Pancreas (tissue), 10 donors: ENCODE results near the gene SSR1. TPM values are rescaled to one million over a fixed set of nuclear protein-coding genes. Genes with fewer than 3 reads are reported as not detected.

Experiments
- ATAC-seq, 4 donors: fragments of 200-7000 bp; cut with Tn5 transposase; one replicate each; pipeline versions ENCODE4 v1.8.0 to v1.9.1; 2020; ENCODE audit warnings: mild to moderate bottlenecking in 4 of 4, moderate library complexity in 4 of 4
- DNase-seq, 6 donors: peaks; one replicate each; pipeline ENCODE4 v3.0.0-alpha.2; 2020
- FAIRE-seq: peaks from 2 replicates; lab custom pipeline; 2012; peaks lifted over from hg19 to GRCh38; lab: Jason Lieb, UNC
- H3K27ac ChIP-seq, 4 donors: fragments of 200-600 bp; sonication (generic); 1 replicate in 3 of 4; 2 replicates in 1 of 4; pipeline versions ENCODE4 v1.5.0 to v1.8.0; 2020
- H3K27me3 ChIP-seq, 4 donors: fragments of 200-600 bp; one replicate each; pipeline ENCODE4 v1.8.0; 2021
- H3K36me3 ChIP-seq, 3 donors: fragments of 200-600 bp; sonication (generic) in 1 of 3; one replicate each; pipeline versions ENCODE4 v1.5.0 to v1.8.0; 2020 to 2021
- H3K4me1 ChIP-seq, 3 donors: fragments of 200-600 bp; one replicate each; pipeline ENCODE4 v1.8.0; 2021
- H3K4me3 ChIP-seq, 4 donors: fragments of 200-600 bp; sonication (generic) in 2 of 4; one replicate each; pipeline versions ENCODE4 v1.5.0 to v1.8.0; 2020 to 2021
- H3K9me3 ChIP-seq, 4 donors: fragments of 200-600 bp; one replicate each; pipeline ENCODE4 v1.8.0; 2021
- WGBS, 2 donors: extraction: QIAGEN DNeasy Blood & Tissue Kit; methylation state at CpG; one replicate each; pipeline ENCODE4 v1.1.7; 2013; 5-methylcytosine and 5-hydroxymethylcytosine counted together
- intact Hi-C, 3 donors: fragments of 100-400 bp; cut with DNase I; formaldehyde crosslinking; loops; one replicate each; pipeline versions ENCODE4 v1.11.1 to v1.14.2; 2022
- polyA plus RNA-seq, 2 donors: library from polyadenylated mRNA; stranded (reverse); fragments of 200-250 nt; gene quantifications; one replicate each; pipeline ENCODE4 v1.2.3, GENCODE V29; 2013
- total RNA-seq, 6 donors: library from RNA; stranded (reverse); fragmentation: NEBNext Ultra II Directional in 4 of 6; extraction: Animal tissue kit (Norgen Biotek cat#: 25700) in 4 of 6; gene quantifications; one replicate each; pipeline versions ENCODE4 v1.2.1 to v1.2.4, GENCODE V29; 2021 to 2023
- TF ChIP-seq, protein P1 (sequence below), 4 donors: fragments of 200-600 bp; sonication (generic) in 3 of 4; IDR thresholded peaks; one replicate each; pipeline versions ENCODE4 v1.5.0 to v1.8.0; 2021; ENCODE audit warnings: antibody characterized with exemption in 4 of 4
- donor health status: healthy with polysubstance abuse.
- donor health status: DM: no; HTN: no; CAD: no; lungs with moderate emphysema.
- donor health status: DM: no; HTN: no; CAD: no.
- donor health status: control.
- donor health status: control.
- donor health status: Bipolar disorder and iron deficiency.
- donor health status: DM: yes; HTN: yes; CAD: no.
- donor health status: DM: no; HTN: no; CAD: no.
- donor health status: DM: no; HTN: no; CAD: no.
- donor health status: DM: yes; HTN: yes; CAD: no.

The SSR1 gene
- total and polyA plus RNA-seq, 8 donors: 11.5 to 138 (median 79.6) TPM

DNA sequence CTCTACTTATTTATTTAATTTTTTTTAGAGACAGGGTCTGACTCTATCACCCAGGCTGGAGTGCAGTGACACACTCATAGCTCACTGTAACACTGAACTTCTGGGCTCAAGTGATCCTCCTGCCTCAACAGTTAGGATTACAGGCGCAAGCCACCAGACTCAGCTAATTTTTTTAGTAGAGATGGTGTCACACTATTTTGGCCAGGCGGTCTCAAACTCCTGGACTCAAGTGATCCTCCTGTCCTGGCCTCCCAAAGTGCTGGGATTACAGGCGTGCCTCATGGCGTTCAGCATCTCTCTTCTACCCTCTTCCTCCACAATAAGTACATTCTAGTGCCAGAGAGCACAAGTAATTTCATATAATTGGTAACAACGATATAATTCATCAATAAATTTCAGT is 5.5 kb downstream of the SSR1 start:
- no peak for DNase-seq
- WGBS, 2 donors: 91 to 92% methylated on average over 5 of the region's 5 CpGs
- no peak for ATAC-seq
- Histone ChIP-seq H3K4me3 (no peak overlapping the region), H3K36me3 (peaks cover 0 to 25% (median 19%) of the 10 kb centered on the region in 3 donors), H3K9me3 (no peaks in the 10 kb centered on the region), H3K4me1 (peaks cover 9 to 27% (median 21%) of the 10 kb centered on the region in 3 donors), H3K27me3 (no peaks in the 10 kb centered on the region), H3K27ac (no peak overlapping the region)
- TF ChIP-seq, protein P1, sequence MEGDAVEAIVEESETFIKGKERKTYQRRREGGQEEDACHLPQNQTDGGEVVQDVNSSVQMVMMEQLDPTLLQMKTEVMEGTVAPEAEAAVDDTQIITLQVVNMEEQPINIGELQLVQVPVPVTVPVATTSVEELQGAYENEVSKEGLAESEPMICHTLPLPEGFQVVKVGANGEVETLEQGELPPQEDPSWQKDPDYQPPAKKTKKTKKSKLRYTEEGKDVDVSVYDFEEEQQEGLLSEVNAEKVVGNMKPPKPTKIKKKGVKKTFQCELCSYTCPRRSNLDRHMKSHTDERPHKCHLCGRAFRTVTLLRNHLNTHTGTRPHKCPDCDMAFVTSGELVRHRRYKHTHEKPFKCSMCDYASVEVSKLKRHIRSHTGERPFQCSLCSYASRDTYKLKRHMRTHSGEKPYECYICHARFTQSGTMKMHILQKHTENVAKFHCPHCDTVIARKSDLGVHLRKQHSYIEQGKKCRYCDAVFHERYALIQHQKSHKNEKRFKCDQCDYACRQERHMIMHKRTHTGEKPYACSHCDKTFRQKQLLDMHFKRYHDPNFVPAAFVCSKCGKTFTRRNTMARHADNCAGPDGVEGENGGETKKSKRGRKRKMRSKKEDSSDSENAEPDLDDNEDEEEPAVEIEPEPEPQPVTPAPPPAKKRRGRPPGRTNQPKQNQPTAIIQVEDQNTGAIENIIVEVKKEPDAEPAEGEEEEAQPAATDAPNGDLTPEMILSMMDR (IDR thresholded peaks at IDR 0.05): no peak
- no peak for FAIRE-seq
- intact Hi-C loops: loop anchor here in 1 of 3 donors (10.0 kb wide), 1 partner anchor 297 kb away; no protein-coding TSS in a partner anchor

DNA sequence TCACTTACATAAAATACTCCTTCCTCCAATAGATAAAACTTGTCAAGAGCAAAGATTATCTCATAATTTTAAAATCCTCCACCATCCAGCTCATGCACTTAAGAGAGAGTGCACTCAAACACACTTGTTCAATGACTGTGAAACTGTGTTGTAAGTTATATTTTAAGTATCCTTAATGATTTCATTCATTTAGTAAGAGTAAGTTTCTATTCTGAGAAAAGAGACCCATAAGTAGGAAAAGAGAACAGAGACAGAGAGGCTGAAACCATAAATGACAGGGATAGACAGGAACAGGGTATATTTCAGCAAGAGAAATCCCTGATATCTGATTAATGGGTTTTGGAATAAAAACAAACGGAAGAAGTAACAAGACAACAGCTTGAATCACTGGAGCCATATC is 8.2 kb downstream of the SSR1 start:
- intact Hi-C loops: loop anchor here in 1 of 3 donors (10.0 kb wide), 1 partner anchor 300 kb away; no protein-coding TSS in a partner anchor
- FAIRE-seq (no peak), DNase-seq (no peak), ATAC-seq (no peak)
- Histone ChIP-seq H3K36me3 (peaks cover 0 to 43% (median 37%) of the 10 kb centered on the region in 3 donors), H3K4me3 (no peak overlapping the region), H3K4me1 (peaks cover 13 to 21% (median 14%) of the 10 kb centered on the region in 3 donors), H3K27me3 (no peaks in the 10 kb centered on the region), H3K27ac (no peak overlapping the region), H3K9me3 (no peaks in the 10 kb centered on the region)
- WGBS, 2 donors: 45 to 47% methylated on average over 1 of the region's 1 CpG
- TF ChIP-seq, protein P1 (IDR thresholded peaks at IDR 0.05): no peak

DNA sequence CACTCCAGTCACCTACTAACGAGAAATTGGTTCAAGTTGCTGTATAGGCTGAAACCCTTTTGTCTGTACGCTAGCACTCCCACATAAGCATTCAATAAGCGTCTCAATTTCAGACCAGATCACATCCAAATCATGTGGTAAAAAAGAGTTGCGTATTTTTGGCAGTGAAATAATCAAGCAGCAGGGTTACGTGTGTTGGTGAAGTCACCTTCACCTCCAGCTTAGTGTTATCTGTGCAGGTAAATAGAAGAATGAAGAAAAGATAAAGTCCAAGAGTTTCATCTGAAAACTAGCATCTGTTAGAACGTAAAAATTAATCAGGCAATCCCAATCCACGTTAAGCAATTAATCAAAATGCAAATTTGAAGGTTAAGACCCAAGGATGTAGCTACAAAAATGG is 11.3 kb downstream of the SSR1 start:
- FAIRE-seq (no peak), DNase-seq (no peak), ATAC-seq (peak; percentile 51 to 77 (median 63))
- intact Hi-C loops: loop anchor here in 1 of 3 donors (10.0 kb wide), 1 partner anchor 303 kb away; no protein-coding TSS in a partner anchor
- Histone ChIP-seq H3K36me3 (peaks cover 0 to 48% (median 31%) of the 10 kb centered on the region in 3 donors), H3K27ac (peak overlapping the region in 1 of 4 donors; percentile 26), H3K4me3 (no peak overlapping the region), H3K9me3 (no peaks in the 10 kb centered on the region), H3K27me3 (no peaks in the 10 kb centered on the region), H3K4me1 (peaks cover 0 to 7% (median 5%) of the 10 kb centered on the region in 3 donors)
- TF ChIP-seq, protein P1 (IDR thresholded peaks at IDR 0.05): no peak
- 38 to 43% methylated on average over 7 of the region's 7 CpGs for WGBS, 2 donors

DNA sequence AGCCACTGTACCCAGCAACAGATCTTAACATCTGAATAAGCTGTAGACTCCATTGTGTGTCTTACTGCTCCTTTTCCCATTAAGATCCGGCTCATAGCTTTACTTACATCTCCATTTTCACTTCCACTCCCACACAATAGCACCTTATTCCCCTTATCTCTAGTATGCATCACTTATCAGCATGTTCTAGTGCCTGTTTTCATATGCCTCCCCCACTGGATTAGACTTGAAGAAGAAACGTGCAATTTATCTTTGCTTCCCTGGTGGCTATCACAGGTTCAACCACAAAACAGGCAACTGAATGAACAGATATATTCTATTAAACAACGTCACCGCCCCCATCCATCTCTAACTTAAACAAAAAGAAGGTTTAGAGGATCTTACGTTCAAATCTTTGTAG is 12.1 kb downstream of the SSR1 start:
- WGBS, 2 donors: 59 to 64% methylated on average over 5 of the region's 5 CpGs
- ATAC-seq (peak in 1 of 4 donors; percentile 20), DNase-seq (no peak), FAIRE-seq (no peak)
- Histone ChIP-seq H3K4me1 (peaks cover 0 to 7% (median 5%) of the 10 kb centered on the region in 3 donors), H3K27me3 (no peaks in the 10 kb centered on the region), H3K36me3 (peaks cover 0 to 48% (median 31%) of the 10 kb centered on the region in 3 donors), H3K4me3 (no peak overlapping the region), H3K9me3 (no peaks in the 10 kb centered on the region), H3K27ac (no peak overlapping the region)
- intact Hi-C loops: loop anchor here in 1 of 3 donors (10.0 kb wide), 1 partner anchor 304 kb away; no protein-coding TSS in a partner anchor
- TF ChIP-seq, protein P1 (IDR thresholded peaks at IDR 0.05): no peak

DNA sequence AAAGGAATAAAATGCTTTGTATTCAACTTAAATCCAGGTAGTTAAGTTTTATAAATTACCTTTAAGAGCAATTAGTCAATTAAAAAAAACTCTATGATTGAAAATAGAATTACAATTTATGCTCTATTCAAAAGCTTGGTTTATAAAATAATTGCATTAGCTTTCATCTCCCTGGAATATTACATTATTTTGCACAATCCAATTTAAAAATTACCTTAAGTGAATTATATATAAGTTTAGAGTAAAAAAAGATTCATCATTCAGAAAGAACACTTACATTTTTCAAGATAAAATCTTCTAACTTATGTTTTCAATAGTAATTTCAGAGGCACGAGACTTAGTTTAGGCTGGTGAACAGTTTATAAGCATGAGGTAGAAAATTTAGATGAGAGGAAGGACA is 14.9 kb downstream of the SSR1 start:
- no peak overlapping the region for H3K27ac ChIP-seq
- TF ChIP-seq, protein P1 (IDR thresholded peaks at IDR 0.05): no peak
- intact Hi-C loops: loop anchor here in 1 of 3 donors (10.0 kb wide), 1 partner anchor 287 kb away; no protein-coding TSS in a partner anchor
- H3K36me3 ChIP-seq: peaks cover 0 to 72% (median 34%) of the 10 kb centered on the region in 3 donors
- FAIRE-seq (no peak), ATAC-seq (no peak), DNase-seq (no peak)
- H3K9me3 ChIP-seq: no peaks in the 10 kb centered on the region
- peaks cover 0 to 7% (median 5%) of the 10 kb centered on the region in 3 donors for H3K4me1 ChIP-seq
- WGBS, 2 donors: 89 to 90% methylated on average over 1 of the region's 1 CpG
- H3K4me3 ChIP-seq: no peak overlapping the region
- H3K27me3 ChIP-seq: no peaks in the 10 kb centered on the region
